Right cardiac atrium (tissue), 5 donors: ENCODE results near the gene NBPF11. TPM values are rescaled to one million over a fixed set of nuclear protein-coding genes. Genes with fewer than 3 reads are reported as not detected.
"Not testable (repeated sequence)": the region's sequence is repeated elsewhere in the genome, so short reads cannot be mapped to it uniquely, and the experiment has no call there.

ENCODE experiments used
- ATAC-seq, 2 donors: fragments of 200-7000 bp; cut with Tn5 transposase; one replicate each; pipeline versions ENCODE4 v1.8.0 to v1.9.1; 2020; ENCODE audit warnings: moderate library complexity in 2 of 2, mild to moderate bottlenecking in 1 of 2
- DNase-seq, 3 donors: peaks; one replicate each; pipeline ENCODE4 v3.0.0-alpha.2; 2020
- H3K27ac ChIP-seq: one replicate; pipeline ENCODE4 v1.5.1; 2013; ENCODE audit warnings: mild to moderate bottlenecking, low read length, control low read depth, moderate library complexity
- H3K27me3 ChIP-seq: one replicate; pipeline ENCODE4 v1.6.1; 2013; ENCODE audit not compliant: control insufficient read depth, insufficient read depth
- H3K4me1 ChIP-seq: one replicate; pipeline ENCODE4 v1.6.1; 2013; ENCODE audit warnings: low read length; ENCODE audit not compliant: control insufficient read depth, insufficient read depth
- H3K4me3 ChIP-seq: one replicate; pipeline ENCODE4 v1.5.1; 2013; ENCODE audit warnings: low read length, control low read depth
- H3K9me3 ChIP-seq: one replicate; pipeline ENCODE4 v1.6.1; 2013; ENCODE audit warnings: low read length; ENCODE audit not compliant: control insufficient read depth
- WGBS: extraction: QIAGEN DNeasy Blood & Tissue Kit; methylation state at CpG from one replicate; pipeline ENCODE4 v1.1.7; 2013; 5-methylcytosine and 5-hydroxymethylcytosine counted together
- intact Hi-C, 4 donors: fragments of 100-400 bp; cut with DNase I; formaldehyde crosslinking; loops; one replicate each; pipeline versions ENCODE4 v1.11.0 to v1.14.0; 2022 to 2023
- polyA plus RNA-seq: library from polyadenylated mRNA; stranded (reverse); fragments of 200-250 nt; gene quantifications from one replicate; pipeline ENCODE4 v1.2.3, GENCODE V29; 2013
- total RNA-seq, 4 donors: library from RNA; stranded (reverse); fragmentation: NEBNext Ultra II Directional; extraction: Animal tissue kit (Norgen Biotek cat#: 25700); gene quantifications; one replicate each; pipeline ENCODE4 v1.2.1, GENCODE V29; 2021
- donor health status: healthy with polysubstance abuse.
- donor health status: DM: no; HTN: yes; CAD: no.
- donor health status: DM: no; HTN: no; CAD: no.
- donor health status: DM: no; HTN: yes; CAD: no; lungs with severe emphysema.
- donor health status: DM: yes; HTN: yes; CAD: no.

NBPF11 gene
- total and polyA plus RNA-seq, 5 donors: 3.2 to 5.1 (median 4.2) TPM

GRCh38 chr1:148081205-148081604 lies 70.9 kb downstream of the NBPF11 start:
- ATAC-seq: peak; percentile 59 to 62
- H3K27ac ChIP-seq, DNase-seq, intact Hi-C loops, H3K27me3 ChIP-seq, H3K9me3 ChIP-seq, H3K4me3 ChIP-seq, H3K4me1 ChIP-seq: not testable (repeated sequence)
- WGBS: no CpG with 5 or more reads among the region's 1 CpG

- H3K27ac ChIP-seq, H3K27me3 ChIP-seq, intact Hi-C loops, H3K9me3 ChIP-seq, DNase-seq, H3K4me3 ChIP-seq, H3K4me1 ChIP-seq: not testable (repeated sequence)
- WGBS: no CpG with 5 or more reads among the region's 54 CpGs
- ATAC-seq: peak; percentile 84 to 85
Observed at GRCh38 chr1:148078632-148079519, 73.2 kb downstream of the NBPF11 start.

DNA sequence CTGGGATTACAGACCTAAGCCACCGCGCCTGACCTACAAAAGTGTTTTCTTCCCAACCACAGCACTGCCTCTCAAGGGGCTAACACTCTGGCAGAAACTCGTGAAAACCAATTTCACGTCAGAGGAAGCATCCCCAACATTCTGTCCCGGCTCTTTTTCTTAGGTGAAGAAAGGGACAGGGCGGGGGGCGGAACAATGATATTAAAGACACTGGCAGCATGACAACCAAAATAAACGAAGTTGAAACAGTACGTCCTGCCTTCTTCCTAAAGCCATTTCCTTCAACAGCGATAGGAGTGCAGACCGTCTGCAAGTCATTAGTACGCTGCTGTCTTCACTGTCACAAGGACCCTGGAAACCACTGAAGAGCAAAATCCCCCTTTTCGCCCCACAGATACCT lies 74.0 kb downstream of the NBPF11 start:
- H3K9me3 ChIP-seq, H3K27ac ChIP-seq, intact Hi-C loops, H3K4me1 ChIP-seq, H3K4me3 ChIP-seq, DNase-seq, H3K27me3 ChIP-seq: not testable (repeated sequence)
- peak; percentile 81 to 88 for ATAC-seq
- no CpG with 5 or more reads among the region's 13 CpGs for WGBS

DNA sequence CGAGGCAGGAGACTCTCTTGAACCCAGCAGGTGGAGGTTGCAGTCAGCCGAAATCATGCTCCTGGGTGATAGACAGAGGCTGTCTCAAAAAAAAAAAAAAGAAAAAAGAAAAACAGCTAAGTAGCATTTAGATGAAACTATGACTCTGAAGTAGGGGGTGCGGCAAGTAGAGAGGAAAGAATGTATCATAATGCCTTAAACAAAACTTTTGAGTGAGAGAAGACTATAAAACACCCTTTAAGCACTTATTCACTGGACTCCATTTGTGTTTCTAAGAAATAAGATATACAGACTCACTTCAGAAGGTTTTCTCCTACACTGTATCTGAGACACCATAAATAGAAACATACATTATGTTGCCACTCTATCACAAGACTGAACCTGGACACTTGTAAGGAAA lies 74.6 kb downstream of the NBPF11 start:
- H3K9me3 ChIP-seq, intact Hi-C loops, H3K4me1 ChIP-seq, H3K27ac ChIP-seq, H3K4me3 ChIP-seq, ATAC-seq, H3K27me3 ChIP-seq, DNase-seq: not testable (repeated sequence)
- no CpG with 5 or more reads among the region's 3 CpGs for WGBS

DNA sequence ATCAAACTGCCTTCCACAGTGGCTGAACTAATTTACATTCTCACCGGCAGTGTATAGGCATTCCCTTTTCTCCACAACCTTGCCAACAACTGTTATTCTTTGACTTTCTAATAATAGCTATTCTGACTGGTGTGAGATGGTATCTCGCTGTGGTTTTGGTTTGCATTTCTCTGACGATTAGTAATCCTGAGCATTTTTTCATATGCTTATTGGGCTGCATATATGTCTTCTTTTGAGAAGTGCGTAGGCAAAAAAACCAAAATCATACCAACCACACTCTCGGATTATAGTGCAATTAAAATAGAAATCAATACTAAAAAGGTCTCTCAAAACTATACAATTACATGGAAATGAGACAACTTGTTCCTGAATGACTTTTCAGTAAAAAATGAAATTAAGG lies 78.7 kb downstream of the NBPF11 start:
- ATAC-seq, DNase-seq, H3K27me3 ChIP-seq, H3K4me3 ChIP-seq, H3K4me1 ChIP-seq, H3K27ac ChIP-seq, H3K9me3 ChIP-seq, intact Hi-C loops: not testable (repeated sequence)
- no CpG with 5 or more reads among the region's 5 CpGs for WGBS

GRCh38 chr1:148068606-148069005 lies 83.5 kb downstream of the NBPF11 start:
- WGBS: no CpG with 5 or more reads among the region's 1 CpG
- H3K9me3 ChIP-seq, ATAC-seq, H3K4me3 ChIP-seq, intact Hi-C loops, DNase-seq, H3K4me1 ChIP-seq, H3K27me3 ChIP-seq, H3K27ac ChIP-seq: not testable (repeated sequence)

- H3K27ac ChIP-seq, H3K4me3 ChIP-seq, H3K9me3 ChIP-seq, H3K27me3 ChIP-seq, H3K4me1 ChIP-seq, DNase-seq, intact Hi-C loops, ATAC-seq: not testable (repeated sequence)
- 90% methylated on average over 1 of the region's 5 CpGs for WGBS
Observed at GRCh38 chr1:148068201-148068600, 83.9 kb downstream of the NBPF11 start.

GRCh38 chr1:148060294-148060701 lies 91.8 kb downstream of the NBPF11 start:
- DNase-seq (peak in 2 of 3 donors; percentile 43 to 51), ATAC-seq (peak; percentile 32 to 43)
- H3K4me1 ChIP-seq, H3K27ac ChIP-seq, H3K9me3 ChIP-seq, intact Hi-C loops, H3K27me3 ChIP-seq: not testable (repeated sequence)
- WGBS: under 1% methylated on average over 34 of the region's 37 CpGs
- H3K4me3 ChIP-seq: peak overlapping the region; percentile 60

DNA sequence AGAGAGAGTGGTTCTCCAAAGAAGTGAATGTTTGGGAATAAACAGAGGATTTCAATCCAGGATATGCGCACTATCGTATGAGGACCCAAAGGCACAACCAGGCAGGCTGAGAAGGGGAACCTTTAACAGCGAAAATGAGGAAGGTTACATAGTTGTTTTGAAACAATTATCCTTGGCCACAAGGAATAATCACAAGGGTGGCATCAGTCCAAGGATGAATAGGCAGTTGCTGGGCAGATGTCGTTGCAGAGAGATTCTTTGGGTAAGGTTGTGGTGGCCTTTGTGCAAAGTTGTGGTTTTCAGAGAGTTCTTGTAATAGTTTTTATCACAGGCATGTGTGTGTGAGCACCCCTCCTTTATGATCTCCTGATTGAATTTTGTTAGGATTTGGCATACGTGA lies 94.7 kb downstream of the NBPF11 start:
- H3K4me1 ChIP-seq, H3K4me3 ChIP-seq, intact Hi-C loops, H3K9me3 ChIP-seq, ATAC-seq, H3K27ac ChIP-seq, H3K27me3 ChIP-seq: not testable (repeated sequence)
- 72% methylated on average over 3 of the region's 5 CpGs for WGBS
- peak; percentile 5 to 39 (median 16) for DNase-seq
